Activated naive CD8-positive, alpha-beta T cell treated with anti-CD3 and anti-CD28 coated beads, Interleukin-2, amount 50 U/mL, for 16 hours (primary cell): ENCODE results near the gene PIGS.
"Not testable (repeated sequence)": the region's sequence is repeated elsewhere in the genome, so short reads cannot be mapped to it uniquely, and the experiment has no call there.

Experiments
- DNase-seq: peaks from one replicate; pipeline ENCODE4 v3.0.0-alpha.2; 2020; ENCODE audit warnings: low read depth, low spot score

Gene PIGS

DNA sequence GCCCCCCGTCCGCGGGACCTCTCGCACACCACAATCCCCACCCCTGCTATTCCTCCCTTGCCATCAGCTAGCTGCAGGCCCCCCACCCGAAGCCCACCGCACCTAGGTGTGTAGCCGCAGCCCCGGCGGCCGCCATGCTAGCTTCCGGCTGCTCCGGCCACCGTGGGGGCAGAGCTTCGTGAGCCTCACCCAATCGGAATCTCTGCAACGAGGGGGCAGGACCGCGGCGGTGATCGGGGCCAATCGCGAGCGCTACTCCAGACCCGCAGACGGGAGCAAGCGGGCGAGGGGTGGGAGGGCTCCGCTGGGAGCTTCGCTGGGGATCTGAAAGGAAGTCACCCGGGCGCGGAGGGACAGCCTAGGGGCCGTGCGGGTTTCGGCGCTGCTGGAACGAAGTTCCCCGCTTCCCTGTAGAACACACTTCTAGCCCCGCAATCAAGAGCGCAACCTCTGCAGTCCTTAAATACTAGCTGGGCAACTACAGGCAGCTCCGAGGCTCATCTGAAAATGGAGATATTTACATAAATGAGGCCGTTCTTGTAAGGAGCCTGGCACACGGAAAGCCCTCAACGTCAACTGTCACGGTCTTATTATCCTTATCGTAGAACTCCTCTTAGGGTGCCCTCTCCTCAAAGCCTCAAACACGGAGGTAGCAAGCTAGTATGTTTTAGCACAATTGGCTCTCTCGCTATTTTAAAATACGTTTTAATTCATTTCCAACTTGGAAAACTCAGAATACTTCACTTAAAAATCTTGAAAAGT is at the start of gene PIGS:
PIGS (minus strand) TSS at position 164 of the 762 bp plus-strand sequence; CDS start at position 136, 28 bp downstream.
- DNase-seq = peak; percentile 79

DNA sequence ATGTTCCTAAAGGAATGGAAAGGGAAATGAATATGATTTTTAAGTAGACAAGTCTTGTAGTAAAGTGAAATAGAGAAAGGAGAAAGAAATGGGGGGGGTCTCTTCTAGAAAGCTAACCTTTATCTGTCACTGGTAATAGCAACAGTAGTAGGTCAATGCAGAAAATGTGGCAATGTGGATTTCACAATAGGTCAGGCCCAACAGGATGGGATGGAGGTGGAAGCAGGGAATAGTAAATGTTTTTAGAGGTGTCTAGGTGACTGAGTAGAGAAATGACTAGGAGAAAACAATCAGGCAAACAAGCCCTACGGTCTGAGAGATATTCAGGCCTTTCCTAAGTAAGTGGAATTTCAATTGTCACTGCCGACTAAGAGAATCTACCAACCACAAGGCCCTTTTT is 48.7 kb upstream of the PIGS start:
- DNase-seq = no peak

DNA sequence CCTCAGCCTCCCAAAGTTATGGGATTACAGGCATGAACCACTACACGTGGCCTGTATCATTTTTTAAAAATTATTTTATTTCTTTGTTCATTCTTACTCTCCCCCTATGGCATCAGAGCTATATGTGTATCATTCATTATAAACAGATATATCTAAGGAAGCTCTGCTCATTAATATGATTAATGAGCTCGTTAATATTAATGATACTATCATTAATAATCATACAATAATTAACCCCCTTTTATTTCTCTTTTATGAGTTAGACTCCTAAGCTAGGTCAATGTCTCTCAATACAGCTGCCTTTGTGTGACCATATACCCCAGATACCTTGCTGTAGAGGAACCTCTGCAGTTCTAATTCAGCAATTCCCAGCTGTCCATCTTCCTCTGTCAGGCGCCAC is 47.1 kb upstream of the PIGS start:
- DNase-seq = no peak

DNA sequence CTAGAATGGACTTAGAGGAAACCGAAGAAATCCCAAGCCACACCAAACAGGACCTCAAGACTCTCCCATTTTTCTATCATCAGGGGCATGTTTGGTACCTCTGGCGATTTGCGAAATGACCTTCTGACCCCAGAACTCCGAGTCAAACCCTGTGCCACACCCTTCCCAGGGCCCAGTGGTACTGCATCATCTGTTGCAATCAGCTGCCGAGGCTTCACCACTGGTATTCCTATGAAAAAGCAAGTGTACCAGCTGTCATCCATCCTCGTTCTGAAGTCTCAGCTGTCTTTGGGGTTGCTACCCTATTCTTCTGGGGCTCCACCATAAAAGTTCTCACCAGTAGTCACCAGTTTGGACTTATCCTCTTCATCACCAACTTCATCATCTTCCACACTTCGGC is 45.0 kb upstream of the PIGS start:
- DNase-seq = no peak

DNA sequence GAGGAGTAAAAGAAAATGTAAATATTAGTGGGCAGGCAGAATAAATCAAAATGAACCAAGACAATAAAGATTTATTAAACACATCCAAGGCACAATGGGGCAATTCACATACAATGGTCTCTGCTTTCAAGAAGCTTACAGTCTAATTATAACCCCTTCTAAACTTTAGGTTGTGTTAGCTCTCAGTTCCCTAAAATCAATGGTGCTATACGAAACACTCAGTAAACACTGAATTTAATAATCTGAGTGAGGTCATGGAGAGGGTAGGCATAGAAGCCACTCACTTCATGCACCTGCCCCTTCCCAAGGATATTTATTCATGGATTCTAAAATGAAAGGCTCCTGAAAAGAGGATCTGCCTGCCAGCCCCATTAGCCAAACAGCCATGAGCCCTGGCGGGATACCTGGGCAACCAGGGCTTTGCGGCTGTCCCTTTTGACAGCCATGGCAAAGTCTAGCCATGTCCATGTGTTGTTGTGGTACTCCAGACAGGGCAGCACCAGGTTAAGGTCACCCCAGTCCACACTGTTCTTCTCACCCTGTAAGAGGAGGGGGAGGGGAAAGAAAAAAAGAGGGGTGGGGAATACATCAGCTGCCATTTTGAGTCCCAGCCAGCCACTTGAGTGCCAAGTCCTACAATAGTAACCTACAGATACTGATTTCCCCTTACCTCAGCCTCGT is 44.1 kb upstream of the PIGS start:
- DNase-seq = no peak

- DNase-seq = no peak
Measured at GRCh38 chr17:28613931-28614381, 42.6 kb upstream of the PIGS start, which contains the start of gene RSKR. TSS of gene RSKR (minus strand) at chr17:28614185. CDS start at chr17:28614161, 24 bp downstream.

GRCh38 chr17:28612936-28613872 is 41.9 kb upstream of the PIGS start:
- no peak for DNase-seq

DNA sequence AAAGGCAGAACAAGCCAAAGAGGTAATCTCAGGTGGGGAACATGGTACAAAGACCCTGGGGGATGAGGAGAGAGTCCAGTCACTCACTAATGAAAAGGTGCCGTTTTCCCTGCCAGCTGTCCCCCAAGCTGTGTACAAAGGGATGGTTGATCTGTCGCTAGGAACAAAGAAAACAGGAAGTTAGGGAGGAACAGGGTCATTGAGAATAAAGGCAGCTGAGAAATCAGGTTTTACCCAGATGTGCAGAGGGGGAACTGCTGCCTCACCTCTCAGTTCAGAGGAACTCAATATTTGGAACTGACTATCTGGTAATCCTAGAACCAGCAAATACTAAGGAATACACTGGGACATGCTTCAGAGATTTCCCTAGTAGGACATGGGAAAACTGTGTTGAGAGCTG is 41.2 kb upstream of the PIGS start:
- DNase-seq = no peak

GRCh38 chr17:28610376-28610775 is 39.1 kb upstream of the PIGS start:
- DNase-seq = no peak

DNA sequence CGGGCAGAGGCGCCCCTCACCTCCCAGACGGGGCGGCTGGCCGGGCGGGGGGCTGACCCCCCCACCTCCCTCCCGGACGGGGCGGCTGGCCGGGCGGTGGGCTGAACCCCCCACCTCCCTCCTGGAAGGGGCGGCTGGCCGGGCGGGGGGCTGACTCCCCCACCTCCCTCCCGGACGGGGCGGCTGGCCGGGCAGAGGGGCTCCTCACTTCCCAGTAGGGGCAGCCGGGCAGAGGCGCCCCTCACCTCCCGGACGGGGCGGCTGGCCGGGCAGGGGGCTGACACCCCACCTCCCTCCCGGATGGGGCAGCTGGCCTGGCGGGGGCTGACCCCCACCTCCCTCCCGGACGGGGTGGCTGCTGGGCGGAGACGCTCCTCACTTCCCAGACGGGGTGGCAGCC is 32.7 kb upstream of the PIGS start:
- not testable (repeated sequence) for DNase-seq

GRCh38 chr17:28599311-28600184 is 28.2 kb upstream of the PIGS start:
- DNase-seq = peak; percentile 15

DNA sequence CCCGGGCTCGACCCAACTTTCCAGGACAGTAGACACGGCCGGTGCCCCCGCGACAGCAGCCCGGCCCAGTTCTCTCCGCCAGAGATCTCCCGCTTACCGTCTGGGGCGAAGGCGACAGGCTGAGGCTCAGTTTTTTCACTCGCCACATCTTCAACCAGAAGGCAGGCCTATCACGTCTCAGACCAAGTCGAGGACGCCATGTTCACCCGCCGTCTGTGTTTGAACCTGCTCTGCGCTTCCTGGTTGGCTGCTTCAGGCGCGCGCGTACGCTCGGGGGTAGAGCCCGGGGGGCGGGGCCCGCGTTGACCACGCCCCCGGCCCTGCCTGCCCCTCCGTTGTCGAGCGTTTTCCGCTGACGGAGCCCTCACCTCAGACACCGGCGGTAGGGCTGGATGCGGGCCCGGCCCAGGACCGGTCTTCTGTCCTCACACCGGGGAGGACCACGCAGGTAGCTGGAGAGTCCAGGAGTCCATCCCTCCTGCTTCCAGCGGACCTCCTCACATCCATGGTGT is 27.5 kb upstream of the PIGS start, which contains the start of gene SPAG5:
SPAG5 (minus strand) TSS at position 227 of the 512 bp plus-strand sequence; CDS start at position 148, 79 bp downstream.
- peak; percentile 87 for DNase-seq

GRCh38 chr17:28598389-28598788 is 27.1 kb upstream of the PIGS start:
- no peak for DNase-seq

DNA sequence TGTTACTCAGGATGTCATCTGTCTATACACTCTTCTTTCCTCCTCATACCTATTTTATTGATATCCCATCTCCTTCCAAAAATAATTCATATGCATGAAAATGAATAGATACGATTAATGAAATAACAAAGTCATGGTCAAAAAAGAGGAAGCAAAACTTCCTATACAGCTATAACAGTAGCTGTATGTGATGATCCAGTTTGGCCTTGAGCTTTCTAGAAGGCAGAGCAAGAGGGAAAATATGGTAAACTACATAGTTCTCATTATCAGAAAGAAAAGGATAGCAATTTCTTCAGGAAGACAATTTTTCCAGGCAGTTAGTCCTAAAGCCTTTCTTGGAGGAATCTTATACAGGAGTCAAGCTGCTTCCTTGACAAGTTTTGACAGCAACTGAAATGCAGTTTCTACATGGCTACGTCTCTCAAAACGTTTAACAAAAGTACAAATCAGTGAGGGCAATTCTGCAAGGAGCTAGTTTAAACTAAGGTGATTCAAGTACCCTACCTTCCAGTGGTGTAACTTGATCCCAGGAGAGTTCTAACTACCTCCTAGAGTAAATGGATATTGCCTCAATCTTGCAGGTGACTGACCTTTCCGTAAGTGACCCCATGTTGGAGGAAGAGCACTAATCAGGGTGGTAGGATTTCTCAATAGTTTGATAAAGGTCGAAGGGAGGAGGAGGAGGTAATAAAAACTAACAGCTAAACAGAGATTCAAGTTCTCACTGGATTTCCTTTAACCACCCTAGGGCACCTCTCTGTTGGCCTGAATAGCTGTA is 26.5 kb upstream of the PIGS start:
- no peak for DNase-seq

- no peak for DNase-seq
Measured at GRCh38 chr17:28592260-28592659, 20.9 kb upstream of the PIGS start.

DNA sequence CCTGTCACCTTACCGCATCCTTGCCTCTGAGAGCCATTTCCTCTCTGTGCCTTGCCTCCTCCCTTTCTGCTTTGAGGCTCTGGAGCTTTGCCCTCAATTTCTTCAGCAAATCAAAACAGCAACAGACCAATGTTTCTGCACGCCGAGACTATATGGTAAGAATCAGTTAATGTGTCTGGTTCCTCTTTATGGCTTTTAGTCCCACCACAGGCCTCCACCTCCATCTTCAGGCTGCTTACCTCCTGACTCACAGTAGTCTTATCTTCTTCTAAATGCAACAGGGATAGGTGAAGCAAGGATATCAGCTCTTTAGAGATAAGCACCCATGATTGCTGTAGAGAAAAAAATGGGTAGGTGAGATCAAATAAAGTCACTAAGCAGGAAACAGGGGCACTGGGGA is 14.5 kb upstream of the PIGS start:
- DNase-seq = no peak

DNA sequence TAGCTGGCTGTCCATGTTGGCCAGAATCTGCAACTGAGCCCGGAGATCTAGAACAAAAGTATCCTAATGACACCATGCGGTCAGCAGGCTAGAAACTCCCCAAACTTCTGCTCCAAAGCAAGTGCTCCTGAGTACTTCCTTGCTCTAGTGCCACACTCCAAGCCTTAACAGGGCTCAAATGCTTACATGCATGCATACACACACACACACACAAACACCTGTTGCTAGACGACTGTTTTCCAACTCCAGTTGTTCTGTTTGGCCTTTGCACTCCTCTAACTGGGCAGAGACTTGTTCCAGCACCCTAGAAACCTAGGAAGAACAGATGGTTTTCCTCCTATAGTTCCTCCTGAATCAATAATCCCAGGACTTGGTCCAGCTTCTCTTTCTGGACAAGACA is 13.1 kb upstream of the PIGS start:
- no peak for DNase-seq

DNA sequence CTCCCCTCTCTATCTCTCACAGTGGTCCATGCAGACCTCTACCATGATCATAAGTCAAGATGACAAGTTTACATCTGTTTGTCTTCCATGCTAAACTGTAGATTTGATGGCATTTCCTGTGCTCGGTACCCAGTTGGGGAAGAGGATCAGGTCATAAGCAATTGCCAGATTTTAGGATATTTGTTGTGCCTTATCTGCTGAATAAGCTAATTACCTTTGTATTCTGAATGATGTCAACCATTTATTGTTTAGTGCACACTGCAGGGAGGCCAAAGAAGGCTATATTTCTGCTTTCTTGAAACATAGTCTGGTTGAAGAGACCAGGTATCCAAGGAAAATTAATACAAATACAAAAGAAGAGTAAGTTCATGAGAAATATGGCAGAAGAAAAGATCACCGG is 11.2 kb upstream of the PIGS start:
- DNase-seq = no peak

DNA sequence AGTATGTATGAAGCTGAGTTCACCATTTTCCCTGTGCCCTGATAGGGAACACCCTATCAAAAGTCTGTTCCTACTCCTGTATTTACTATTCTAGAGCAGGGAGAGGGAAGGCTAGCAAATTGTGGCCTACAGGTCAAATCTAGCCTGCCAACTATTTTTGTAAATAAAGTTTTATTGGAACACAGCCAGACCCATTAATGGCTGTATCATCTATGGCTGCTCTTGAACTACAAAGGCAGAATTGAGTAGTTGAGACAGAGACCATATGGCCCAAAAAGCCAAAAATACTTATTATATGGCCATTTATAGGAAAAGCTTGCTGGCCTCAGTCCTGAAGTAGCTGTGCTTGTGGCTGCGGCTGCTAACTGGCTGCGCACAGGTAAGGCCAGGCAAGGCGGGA is 9.6 kb upstream of the PIGS start:
- no peak for DNase-seq

GRCh38 chr17:28579526-28579925 is 8.2 kb upstream of the PIGS start:
- DNase-seq = no peak
